CD4-positive, alpha-beta T cell treated with Interleukin-6 at 100 ng/mL for 8 hours (primary cell): ENCODE results near the gene PPP1R13L.

Experiments used
- DNase-seq: peaks from one replicate; pipeline ENCODE4 v3.0.0-alpha.2; 2020; ENCODE audit warnings: mixed read lengths, low spot score

Gene PPP1R13L

GRCh38 chr19:45364696-45365095, 40.2 kb downstream of the PPP1R13L start:
- no peak for DNase-seq

- no peak for DNase-seq
Observed at GRCh38 chr19:45363861-45364459, 40.9 kb downstream of the PPP1R13L start.

GRCh38 chr19:45362291-45362690, 42.6 kb downstream of the PPP1R13L start:
- DNase-seq: no peak

GRCh38 chr19:45361608-45362007, 43.3 kb downstream of the PPP1R13L start:
- DNase-seq: no peak

GRCh38 chr19:45358213-45358792, 46.6 kb downstream of the PPP1R13L start:
- no peak for DNase-seq

GRCh38 chr19:45357445-45357783, 47.5 kb downstream of the PPP1R13L start:
- DNase-seq: no peak

GRCh38 chr19:45356760-45357444, 48.0 kb downstream of the PPP1R13L start:
- DNase-seq: no peak

GRCh38 chr19:45355910-45356309, 49.0 kb downstream of the PPP1R13L start:
- no peak for DNase-seq

GRCh38 chr19:45355402-45355801, 49.5 kb downstream of the PPP1R13L start:
- no peak for DNase-seq

GRCh38 chr19:45354241-45354842, 50.5 kb downstream of the PPP1R13L start:
- DNase-seq: no peak

- DNase-seq: no peak
Observed at GRCh38 chr19:45352914-45353796, 51.7 kb downstream of the PPP1R13L start.

- DNase-seq: no peak
Observed at GRCh38 chr19:45352471-45352870, 52.4 kb downstream of the PPP1R13L start.

- no peak for DNase-seq
Observed at GRCh38 chr19:45352062-45352461, 52.8 kb downstream of the PPP1R13L start.

GRCh38 chr19:45351401-45351952, 53.4 kb downstream of the PPP1R13L start:
- no peak for DNase-seq

- DNase-seq: no peak
Observed at GRCh38 chr19:45350477-45351058, 54.3 kb downstream of the PPP1R13L start.

- no peak for DNase-seq
Observed at GRCh38 chr19:45349430-45349941, 55.4 kb downstream of the PPP1R13L start.

- no peak for DNase-seq
Observed at GRCh38 chr19:45349126-45349415, 55.8 kb downstream of the PPP1R13L start.

GRCh38 chr19:45348367-45349125, 56.3 kb downstream of the PPP1R13L start:
- no peak for DNase-seq

GRCh38 chr19:45347570-45348366, 57.1 kb downstream of the PPP1R13L start:
- DNase-seq: no peak

GRCh38 chr19:45346449-45346848, 58.4 kb downstream of the PPP1R13L start:
- no peak for DNase-seq
